Karpas-422 (cell line): ENCODE results near the gene CKAP2L. TPM values are rescaled to one million over a fixed set of nuclear protein-coding genes. Genes with fewer than 3 reads are reported as not detected.

Experiments used
- DNase-seq: peaks from one replicate; pipeline ENCODE4 v3.0.0-alpha.2; 2015
- H2AFZ ChIP-seq: fragments of 200-600 bp; sonication (generic); 2 replicates; pipeline ENCODE4 v1.6.1; 2014; ENCODE audit warnings: antibody characterized with exemption, low read length, mixed read lengths
- H3K27ac ChIP-seq: fragments of 200-600 bp; sonication (generic); 2 replicates; pipeline ENCODE4 v1.5.1; 2014; ENCODE audit warnings: mild to moderate bottlenecking, low read length, moderate library complexity
- H3K27me3 ChIP-seq: fragments of 200-600 bp; sonication (generic); 2 replicates; pipeline ENCODE4 v1.6.1; 2014; ENCODE audit warnings: low read length, mixed read lengths
- H3K36me3 ChIP-seq: fragments of 200-600 bp; sonication (generic); 2 replicates; pipeline ENCODE4 v1.6.1; 2014; ENCODE audit warnings: low read length, mixed read lengths; ENCODE audit not compliant: insufficient read depth
- H3K4me1 ChIP-seq: fragments of 200-600 bp; sonication (generic); 2 replicates; pipeline ENCODE4 v1.6.1; 2014; ENCODE audit warnings: mild to moderate bottlenecking, low read length, mixed read lengths
- H3K4me2 ChIP-seq: fragments of 200-600 bp; sonication (generic); 2 replicates; pipeline ENCODE4 v1.6.1; 2014; ENCODE audit warnings: low read length, low read depth, mild to moderate bottlenecking; ENCODE audit not compliant: poor library complexity, severe bottlenecking
- H3K4me3 ChIP-seq: fragments of 200-600 bp; sonication (generic); 2 replicates; pipeline ENCODE4 v1.5.1; 2014; ENCODE audit warnings: mild to moderate bottlenecking, antibody characterized with exemption, low read length, mixed read lengths
- H3K79me2 ChIP-seq: fragments of 200-600 bp; sonication (generic); 2 replicates; pipeline ENCODE4 v1.6.1; 2014; ENCODE audit warnings: mild to moderate bottlenecking, low read length, mixed read lengths
- H3K9ac ChIP-seq: fragments of 200-600 bp; sonication (generic); 2 replicates; pipeline ENCODE4 v1.6.0; 2014; ENCODE audit warnings: low read length
- H3K9me2 ChIP-seq: fragments of 200-600 bp; sonication (generic), shearing (Covaris generic); replicated peaks from 2 replicates; pipeline ENCODE4 v1.6.0; 2014; ENCODE audit warnings: mild to moderate bottlenecking, low read length, moderate library complexity; ENCODE audit not compliant: insufficient read depth
- H3K9me3 ChIP-seq: fragments of 300-700, 200-600 bp; sonication (generic); 2 replicates; pipeline ENCODE4 v1.6.1; 2014; ENCODE audit warnings: low read length, mixed read lengths
- H4K20me1 ChIP-seq: fragments of 200-600 bp; sonication (generic); 2 replicates; pipeline ENCODE4 v1.6.1; 2014; ENCODE audit warnings: mild to moderate bottlenecking, antibody characterized with exemption, low read length, low read depth; ENCODE audit not compliant: insufficient read depth
- total RNA-seq: library from RNA; depleted of rRNA; stranded (reverse); fragments of >200 nt; shearing (Covaris generic); gene quantifications from 2 replicates; pipeline ENCODE4 v1.2.3, GENCODE V29; 2014; ENCODE audit warnings: low replicate concordance

Gene CKAP2L
- total RNA-seq, 1 experiment from 2014 or later: 17.0 TPM

DNA sequence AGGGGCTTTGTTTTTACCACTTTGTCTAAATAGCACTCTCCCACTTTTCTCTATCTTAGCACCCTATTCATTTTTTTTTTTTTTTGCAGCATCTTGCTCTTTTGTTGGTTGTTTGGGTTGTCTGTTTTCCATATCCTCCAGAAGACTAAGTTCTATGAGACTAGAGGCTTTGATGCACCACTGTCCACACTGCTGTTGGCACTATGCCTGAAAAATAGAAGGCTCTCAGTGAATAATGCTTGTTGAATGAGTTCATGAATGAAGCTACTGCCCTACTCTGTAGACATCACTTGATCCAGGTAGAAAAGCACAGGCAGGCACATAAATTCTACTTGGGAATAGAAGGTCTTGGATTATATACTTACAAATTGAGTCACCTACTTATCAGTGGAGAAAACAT, 12.6 kb upstream of the CKAP2L start:
- Histone ChIP-seq H3K4me3 (no peak overlapping the region), H4K20me1 (no peaks in the 10 kb centered on the region), H3K27ac (no peak overlapping the region), H3K4me1 (peaks cover 10% of the 10 kb centered on the region), H3K9ac (no peak overlapping the region), H2AFZ (no peak overlapping the region), H3K9me2 (no peaks in the 10 kb centered on the region; the same call in 1 of the 2 replicates), H3K9me3 (no peaks in the 10 kb centered on the region), H3K79me2 (no peaks in the 10 kb centered on the region), H3K4me2 (no peak overlapping the region), H3K36me3 (no peaks in the 10 kb centered on the region), H3K27me3 (no peaks in the 10 kb centered on the region)
- DNase-seq: peak; percentile 31

DNA sequence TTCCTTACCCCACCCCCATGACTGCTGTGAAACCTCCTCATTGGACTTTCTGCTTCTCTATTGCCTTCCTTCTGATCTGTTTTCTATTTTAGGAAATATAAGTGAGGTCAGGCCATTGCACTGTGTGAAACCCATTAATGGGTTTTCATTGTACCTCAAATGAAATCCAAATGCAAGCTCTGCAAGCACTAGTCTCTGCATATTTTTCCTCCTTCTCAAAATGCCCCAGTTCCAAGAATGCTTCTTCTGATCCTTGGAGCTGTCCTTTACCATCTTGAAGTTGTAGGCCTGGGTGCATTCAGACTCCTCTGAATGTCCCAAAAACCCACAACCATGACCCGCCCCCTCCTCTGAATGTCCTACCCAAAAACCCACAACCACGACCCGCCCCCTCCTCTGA, 11.7 kb upstream of the CKAP2L start:
- Histone ChIP-seq H3K9me3 (no peaks in the 10 kb centered on the region), H3K9ac (no peak overlapping the region), H3K4me3 (no peak overlapping the region), H2AFZ (no peak overlapping the region), H3K9me2 (no peaks in the 10 kb centered on the region), H3K79me2 (no peaks in the 10 kb centered on the region), H3K4me1 (peaks cover under 1% of the 10 kb centered on the region; the same call in 1 of the 2 replicates), H3K36me3 (no peaks in the 10 kb centered on the region), H3K4me2 (no peak overlapping the region), H3K27ac (no peak overlapping the region), H3K27me3 (no peaks in the 10 kb centered on the region), H4K20me1 (no peaks in the 10 kb centered on the region)
- peak; percentile 2 for DNase-seq

DNA sequence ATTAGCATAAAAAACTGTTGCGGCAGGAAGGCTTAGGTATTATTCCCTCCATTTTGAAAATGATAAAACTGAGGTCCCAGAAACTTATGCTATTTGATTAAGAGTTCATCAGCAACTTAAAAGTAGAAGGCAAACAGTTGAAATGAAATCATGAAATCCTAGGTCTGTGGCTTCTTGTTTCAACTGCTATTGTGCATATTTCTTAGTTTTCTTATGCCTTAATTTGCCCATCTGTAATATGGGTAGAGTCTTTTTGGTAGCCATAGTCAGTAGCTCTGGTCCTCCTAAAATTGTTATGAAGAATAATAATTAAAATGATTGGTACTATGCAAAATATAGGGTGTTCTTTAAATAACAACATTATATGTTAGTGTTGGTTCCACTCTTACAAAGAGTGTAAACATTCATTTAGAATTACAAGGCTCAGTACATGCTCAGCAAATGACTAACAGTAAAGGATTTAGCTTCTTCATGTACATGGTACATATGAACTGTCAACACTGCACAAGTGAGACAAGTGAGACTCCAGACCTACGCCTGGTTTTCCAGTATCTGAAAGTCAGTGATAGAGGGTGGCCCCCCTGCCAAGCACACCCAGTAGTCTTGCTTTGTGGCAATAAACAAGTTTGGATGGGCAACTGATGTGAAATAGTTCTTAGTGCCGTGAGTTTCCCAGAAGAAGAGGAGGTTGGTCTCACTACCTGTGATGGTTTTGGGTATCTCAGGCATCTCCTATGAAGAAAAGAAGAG, 10.3 kb upstream of the CKAP2L start:
- H3K27ac ChIP-seq: no peak overlapping the region
- no peak for DNase-seq
- no peak overlapping the region for H3K9ac ChIP-seq
- peaks cover 3% of the 10 kb centered on the region for H3K4me1 ChIP-seq
- H3K27me3 ChIP-seq: no peaks in the 10 kb centered on the region
- no peaks in the 10 kb centered on the region for H3K79me2 ChIP-seq
- H2AFZ ChIP-seq: no peak overlapping the region
- H3K9me3 ChIP-seq: no peaks in the 10 kb centered on the region
- H3K36me3 ChIP-seq: no peaks in the 10 kb centered on the region
- no peaks in the 10 kb centered on the region for H3K9me2 ChIP-seq
- no peak overlapping the region for H3K4me3 ChIP-seq
- no peaks in the 10 kb centered on the region for H4K20me1 ChIP-seq
- no peak overlapping the region for H3K4me2 ChIP-seq

DNA sequence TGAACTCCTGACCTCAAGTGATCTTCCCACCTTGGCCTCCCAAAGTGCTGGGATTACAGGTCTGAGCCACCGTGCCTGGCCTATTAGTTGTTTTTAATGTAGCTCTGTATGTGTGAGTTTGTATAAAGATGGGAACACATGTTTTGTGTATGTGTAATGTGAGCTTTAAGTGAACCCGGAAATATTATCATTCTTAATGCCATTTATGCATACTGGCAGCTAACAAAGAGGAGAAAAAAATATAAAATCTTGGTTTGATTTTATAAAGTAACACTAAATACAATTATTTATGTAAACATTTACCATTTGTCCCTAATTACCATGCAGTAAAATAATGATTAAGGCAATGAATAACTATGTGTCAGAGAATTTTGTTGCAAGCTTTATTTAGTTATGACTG, 9.1 kb upstream of the CKAP2L start:
- Histone ChIP-seq H4K20me1 (no peaks in the 10 kb centered on the region), H3K4me1 (peaks cover 4% of the 10 kb centered on the region), H3K9me3 (no peaks in the 10 kb centered on the region), H3K9me2 (no peaks in the 10 kb centered on the region), H3K9ac (no peak overlapping the region), H2AFZ (no peak overlapping the region), H3K79me2 (no peaks in the 10 kb centered on the region), H3K4me2 (no peak overlapping the region), H3K27me3 (no peaks in the 10 kb centered on the region), H3K27ac (no peak overlapping the region), H3K36me3 (no peaks in the 10 kb centered on the region), H3K4me3 (no peak overlapping the region)
- no peak for DNase-seq

DNA sequence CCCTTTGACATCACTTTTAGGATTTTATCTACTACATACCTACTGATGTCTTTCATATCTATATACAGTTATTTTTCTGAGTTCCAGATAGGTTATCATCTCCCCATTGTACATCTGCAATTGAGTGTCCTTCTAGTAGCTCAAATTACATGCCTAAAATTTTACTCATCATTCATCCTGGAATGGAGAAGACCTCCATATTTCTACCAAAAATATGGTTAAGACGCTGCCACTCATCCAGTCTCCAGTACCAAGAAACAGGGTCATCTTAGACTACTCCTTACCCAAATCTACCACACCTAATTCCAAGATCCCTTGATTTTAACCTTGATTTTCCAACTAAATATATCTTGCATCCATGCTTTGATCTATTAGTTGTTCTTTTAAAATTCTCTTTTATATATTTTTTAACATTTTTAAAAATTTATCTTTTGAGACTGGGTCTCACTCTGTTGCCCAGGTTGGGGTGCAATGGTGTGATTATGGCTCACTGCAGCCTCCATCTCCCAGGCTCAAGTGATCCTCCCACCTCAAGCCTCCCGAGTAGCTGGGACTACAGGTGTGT, 8.6 kb upstream of the CKAP2L start:
- no peaks in the 10 kb centered on the region for H3K27me3 ChIP-seq
- H2AFZ ChIP-seq: no peak overlapping the region
- H3K9me2 ChIP-seq: no peaks in the 10 kb centered on the region
- H3K36me3 ChIP-seq: no peaks in the 10 kb centered on the region
- H3K9ac ChIP-seq: no peak overlapping the region
- peaks cover 4% of the 10 kb centered on the region for H3K4me1 ChIP-seq
- H3K4me3 ChIP-seq: no peak overlapping the region
- no peak for DNase-seq
- no peak overlapping the region for H3K27ac ChIP-seq
- no peaks in the 10 kb centered on the region for H3K79me2 ChIP-seq
- H4K20me1 ChIP-seq: no peaks in the 10 kb centered on the region
- H3K4me2 ChIP-seq: no peak overlapping the region
- no peaks in the 10 kb centered on the region for H3K9me3 ChIP-seq

DNA sequence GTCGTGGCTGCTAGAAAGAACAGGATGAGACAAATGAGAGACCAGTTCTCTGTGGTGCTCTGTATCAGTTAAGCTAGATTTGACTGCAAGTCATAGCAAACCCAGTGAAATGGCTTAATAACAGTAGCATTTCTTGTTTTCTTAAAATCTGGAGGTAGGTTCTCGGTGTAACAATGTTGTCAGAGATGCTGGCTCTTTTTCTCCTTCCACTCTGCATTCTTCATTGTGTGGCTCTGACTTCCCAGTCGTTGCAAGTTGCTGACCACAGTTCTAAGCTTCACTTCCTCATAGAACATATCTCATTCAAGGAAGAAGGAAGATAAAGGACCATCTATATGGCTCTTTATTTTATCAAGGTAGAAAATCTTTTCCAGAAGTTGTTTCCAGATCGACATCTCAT, 7.9 kb upstream of the CKAP2L start:
- Histone ChIP-seq H3K4me3 (no peak overlapping the region), H3K4me2 (no peak overlapping the region), H2AFZ (no peak overlapping the region), H4K20me1 (no peaks in the 10 kb centered on the region), H3K4me1 (peaks cover 4% of the 10 kb centered on the region), H3K9me3 (no peaks in the 10 kb centered on the region), H3K27ac (no peak overlapping the region), H3K9ac (no peak overlapping the region), H3K36me3 (no peaks in the 10 kb centered on the region), H3K27me3 (no peaks in the 10 kb centered on the region), H3K79me2 (no peaks in the 10 kb centered on the region), H3K9me2 (no peaks in the 10 kb centered on the region)
- no peak for DNase-seq

DNA sequence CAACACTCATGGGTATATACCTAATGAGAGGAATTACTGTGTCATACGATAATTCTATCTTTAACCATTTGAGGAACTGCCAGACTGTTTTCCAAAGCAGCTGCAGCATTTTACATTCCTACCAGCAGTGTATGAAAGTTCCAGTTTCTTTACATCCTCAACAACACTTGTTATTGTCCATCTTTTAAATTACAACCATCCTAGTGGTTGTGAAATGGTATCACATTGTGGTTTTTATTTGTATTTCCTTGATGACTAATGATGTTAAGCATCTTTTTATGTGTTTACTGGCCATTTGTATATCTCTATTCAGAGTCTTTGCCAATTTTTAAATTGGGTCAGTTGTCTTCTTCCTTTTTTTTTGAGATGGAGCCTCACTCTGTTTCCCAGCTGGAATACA, 4.0 kb upstream of the CKAP2L start:
- Histone ChIP-seq H3K27ac (no peak overlapping the region), H3K9ac (no peak overlapping the region), H2AFZ (no peak overlapping the region), H3K9me3 (no peaks in the 10 kb centered on the region), H3K36me3 (no peaks in the 10 kb centered on the region), H4K20me1 (no peaks in the 10 kb centered on the region), H3K4me3 (no peak overlapping the region), H3K4me2 (no peak overlapping the region), H3K79me2 (peaks cover 9% of the 10 kb centered on the region), H3K4me1 (peaks cover 16% of the 10 kb centered on the region), H3K9me2 (no peaks in the 10 kb centered on the region), H3K27me3 (no peaks in the 10 kb centered on the region)
- no peak for DNase-seq

DNA sequence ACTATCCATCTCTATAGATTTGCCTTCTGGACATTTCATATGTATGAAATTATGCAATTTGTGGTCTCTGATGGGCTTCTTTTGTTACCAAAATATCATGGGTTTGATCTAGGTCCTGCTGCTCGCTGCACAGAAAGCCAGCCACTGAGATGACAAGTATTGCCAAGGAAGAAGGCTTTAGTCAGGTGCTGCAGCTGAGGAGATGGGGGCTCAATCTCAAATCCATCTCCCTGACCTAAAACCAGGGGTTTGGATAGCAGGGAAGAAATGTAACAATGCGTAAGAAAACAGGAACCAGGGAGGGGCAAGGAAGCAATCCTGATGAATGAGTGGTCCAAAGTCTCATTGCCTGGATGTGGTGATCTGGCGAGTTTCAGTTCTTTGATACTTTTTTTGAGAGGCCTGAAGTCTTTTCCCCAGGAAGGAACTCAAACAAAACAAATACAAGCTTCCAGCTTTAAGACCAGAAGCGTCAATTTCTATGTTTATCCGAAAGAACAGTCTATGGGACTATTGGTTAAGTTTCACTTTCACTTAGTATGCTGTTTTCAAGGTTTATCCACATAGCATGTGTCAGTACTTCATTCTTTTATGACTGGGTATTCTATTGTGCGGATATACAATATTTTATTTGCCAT, 3.4 kb upstream of the CKAP2L start:
- H4K20me1 ChIP-seq: no peaks in the 10 kb centered on the region
- no peak overlapping the region for H3K4me2 ChIP-seq
- DNase-seq: no peak
- H3K4me1 ChIP-seq: peaks cover 22% of the 10 kb centered on the region
- no peaks in the 10 kb centered on the region for H3K9me2 ChIP-seq
- peaks cover 15% of the 10 kb centered on the region for H3K79me2 ChIP-seq
- H3K9me3 ChIP-seq: no peaks in the 10 kb centered on the region
- H3K36me3 ChIP-seq: no peaks in the 10 kb centered on the region
- H3K27ac ChIP-seq: no peak overlapping the region
- H3K9ac ChIP-seq: no peak overlapping the region
- no peaks in the 10 kb centered on the region for H3K27me3 ChIP-seq
- no peak overlapping the region for H2AFZ ChIP-seq
- no peak overlapping the region for H3K4me3 ChIP-seq
